HG03196 (cell line): ENCODE results near the gene DSC1.

Experiments
- ATAC-seq: cut with Tn5 transposase; IDR thresholded peaks from one replicate; pipeline ENCODE4 v1.9.1; 2021; ENCODE audit not compliant: unreplicated experiment

The DSC1 gene

DNA sequence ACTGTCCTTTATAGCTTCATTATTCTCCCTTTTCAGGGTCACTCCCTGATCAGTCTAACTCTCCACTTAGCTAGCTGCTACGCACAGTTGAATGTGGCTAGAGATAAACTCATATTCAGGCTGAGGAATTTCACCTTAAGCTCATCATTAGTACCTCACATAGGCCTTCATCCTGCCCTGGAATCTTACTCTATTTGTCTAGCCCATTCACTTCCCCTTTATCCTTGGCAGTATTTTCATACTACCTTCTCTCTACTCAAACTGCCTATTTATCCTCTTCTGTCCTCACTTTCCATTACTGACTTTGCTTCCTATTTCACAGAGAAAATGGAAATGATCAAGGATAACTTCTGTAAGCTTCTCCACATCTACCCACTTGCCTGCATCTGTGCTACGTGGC, 49.9 kb downstream of the DSC1 start:
- no peak for ATAC-seq

DNA sequence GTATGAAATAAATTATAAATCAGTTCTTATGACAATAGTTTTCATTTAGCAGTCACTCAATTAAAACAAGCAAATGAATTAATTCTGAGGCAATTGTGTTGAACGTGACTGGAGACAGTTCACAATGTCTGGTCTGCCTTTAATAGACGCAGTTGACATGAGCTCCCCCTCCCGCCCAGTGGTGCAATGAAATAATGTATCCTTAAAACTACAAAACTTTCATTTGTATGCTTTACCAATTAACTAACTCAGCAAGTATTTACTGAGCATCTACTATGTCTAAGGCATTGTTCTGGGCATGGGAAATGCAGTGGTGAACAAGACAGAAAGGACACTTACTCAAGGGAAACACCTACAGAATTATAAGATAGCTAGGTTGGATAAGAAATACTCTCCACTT, 56.9 kb downstream of the DSC1 start:
- no peak for ATAC-seq

DNA sequence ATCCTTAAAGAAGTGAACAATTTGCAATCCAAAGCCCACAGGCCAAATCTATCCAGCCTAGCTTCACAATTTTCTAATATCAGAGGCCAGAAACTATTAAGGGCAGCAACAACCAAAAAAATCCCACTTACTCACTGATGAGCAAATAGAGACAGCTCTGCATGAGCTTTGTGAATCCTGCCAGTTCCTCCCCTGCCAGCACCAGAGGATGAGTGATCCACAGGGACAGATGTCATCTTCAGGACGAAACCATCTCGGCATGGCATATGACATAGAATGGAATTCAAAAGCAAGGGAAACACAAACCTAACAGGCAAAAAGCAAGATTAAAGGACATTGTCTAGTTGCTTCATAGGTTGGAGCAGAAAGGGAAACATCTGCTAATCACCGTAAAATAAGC, 58.2 kb downstream of the DSC1 start:
- ATAC-seq, result no peak

DNA sequence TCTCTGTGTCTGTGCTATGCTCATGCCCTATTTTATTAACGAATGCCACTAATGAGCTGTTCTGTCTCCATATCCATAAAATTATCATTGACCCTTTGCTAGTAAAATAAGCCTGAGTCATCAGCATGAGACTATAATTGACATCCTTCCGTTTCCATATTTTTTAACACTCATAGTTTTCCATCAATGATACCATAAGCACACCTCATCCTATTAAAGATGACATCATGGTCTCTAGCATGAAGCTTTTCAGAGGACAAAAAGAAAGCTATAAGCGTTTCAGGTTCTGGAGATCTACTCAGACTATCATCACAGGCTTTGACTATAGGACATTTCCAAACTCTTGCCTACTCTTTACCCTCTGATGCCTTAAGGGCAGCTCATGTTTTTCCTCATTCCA, 59.2 kb downstream of the DSC1 start:
- no peak for ATAC-seq

DNA sequence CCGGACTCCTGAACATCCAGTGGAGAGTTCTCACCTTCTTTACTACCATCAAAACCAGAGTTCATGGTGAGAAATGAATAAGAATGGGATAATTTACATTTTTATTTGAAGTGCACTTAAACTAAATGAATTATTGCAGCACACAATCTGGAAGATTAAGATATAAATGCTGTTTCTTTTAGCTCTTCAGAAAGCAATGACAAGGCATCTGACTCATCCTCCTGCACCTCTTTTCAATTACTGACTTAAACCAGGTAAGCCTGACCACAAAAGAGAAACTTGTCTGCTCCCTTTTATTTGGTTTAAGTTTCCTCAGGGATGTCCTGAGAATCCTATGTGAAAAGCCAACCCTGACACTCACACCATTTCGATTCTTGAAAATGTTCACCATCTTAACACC, 59.7 kb downstream of the DSC1 start:
- no peak for ATAC-seq

DNA sequence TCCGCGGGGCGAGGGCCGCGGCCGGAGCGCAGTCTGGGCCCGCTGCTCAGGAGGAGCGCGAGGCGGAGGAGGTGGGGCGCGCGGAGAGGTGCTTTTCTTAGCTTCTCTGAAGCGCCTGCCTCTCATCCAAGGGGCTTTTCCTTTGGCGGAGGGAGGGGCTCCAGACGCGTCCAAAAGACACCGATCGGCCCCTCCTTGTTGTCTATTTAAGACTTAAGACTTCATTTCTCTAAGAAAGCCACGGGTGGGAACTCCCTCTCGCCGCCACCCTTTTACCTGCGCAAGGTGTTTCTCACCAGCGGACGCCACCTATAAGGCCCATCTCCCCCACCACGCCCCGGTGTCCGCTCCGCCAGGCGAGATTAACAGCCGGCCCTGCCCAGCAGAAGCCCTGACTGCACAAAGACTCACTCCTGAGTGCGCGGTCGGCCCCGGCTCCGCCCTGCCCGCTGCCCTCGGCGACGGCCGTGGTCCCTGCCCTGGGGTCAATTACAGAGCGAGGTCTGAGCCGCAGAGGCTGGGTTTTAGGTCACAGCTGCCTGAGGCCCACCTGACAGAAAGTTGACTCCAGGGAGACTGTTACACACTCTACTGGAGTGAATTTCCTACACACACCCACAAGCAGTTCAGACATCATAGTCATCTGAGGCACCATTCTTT, 60.5 kb downstream of the DSC1 start, which contains the start of gene DSC2:
Gene DSC2, minus strand, starts transcription at position 397 of the 660 bp plus-strand sequence. CDS start 450 bp downstream, outside the sequence.
- no peak for ATAC-seq

DNA sequence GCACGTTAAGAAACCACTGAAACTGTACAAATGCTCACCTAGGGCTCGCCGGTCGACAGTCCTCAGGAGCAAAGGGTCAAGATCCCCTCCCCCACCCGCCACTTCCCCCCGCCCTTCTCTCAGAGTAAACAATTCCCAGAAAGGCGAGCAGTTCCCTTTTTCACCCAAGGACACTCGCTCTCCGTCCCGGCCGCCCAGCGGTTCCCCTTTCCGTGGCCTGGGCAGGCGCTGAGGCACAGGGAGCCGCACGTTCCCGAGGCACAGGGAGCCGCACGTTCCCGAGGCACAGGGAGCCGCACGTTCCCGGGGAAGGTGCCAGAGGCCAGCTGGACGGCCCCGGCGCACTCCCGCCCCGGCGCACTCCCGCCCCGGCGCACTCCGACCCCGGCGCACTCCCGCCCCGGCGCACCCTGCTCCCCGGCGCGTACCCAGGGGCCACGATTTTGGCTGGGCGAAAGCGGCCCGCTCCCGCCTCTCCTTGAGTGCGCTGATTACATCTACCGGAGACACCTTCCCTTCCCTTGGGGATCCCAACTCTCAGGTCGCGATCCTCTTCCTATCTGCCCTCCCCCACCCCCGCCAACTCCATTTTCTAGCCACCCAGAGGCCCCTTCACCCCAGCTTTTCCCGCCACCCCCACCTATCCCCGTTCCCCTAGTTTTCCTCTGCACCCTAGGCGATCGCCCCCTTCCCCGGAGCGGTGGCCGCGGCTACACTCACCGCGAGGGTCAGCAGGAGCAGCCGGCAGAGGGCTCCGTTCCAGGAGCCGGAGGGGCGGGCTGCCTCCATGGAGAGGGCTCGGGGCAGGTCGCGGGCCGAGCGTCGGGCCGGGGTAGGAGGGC, 61.3 kb downstream of the DSC1 start:
- ATAC-seq, result no peak

DNA sequence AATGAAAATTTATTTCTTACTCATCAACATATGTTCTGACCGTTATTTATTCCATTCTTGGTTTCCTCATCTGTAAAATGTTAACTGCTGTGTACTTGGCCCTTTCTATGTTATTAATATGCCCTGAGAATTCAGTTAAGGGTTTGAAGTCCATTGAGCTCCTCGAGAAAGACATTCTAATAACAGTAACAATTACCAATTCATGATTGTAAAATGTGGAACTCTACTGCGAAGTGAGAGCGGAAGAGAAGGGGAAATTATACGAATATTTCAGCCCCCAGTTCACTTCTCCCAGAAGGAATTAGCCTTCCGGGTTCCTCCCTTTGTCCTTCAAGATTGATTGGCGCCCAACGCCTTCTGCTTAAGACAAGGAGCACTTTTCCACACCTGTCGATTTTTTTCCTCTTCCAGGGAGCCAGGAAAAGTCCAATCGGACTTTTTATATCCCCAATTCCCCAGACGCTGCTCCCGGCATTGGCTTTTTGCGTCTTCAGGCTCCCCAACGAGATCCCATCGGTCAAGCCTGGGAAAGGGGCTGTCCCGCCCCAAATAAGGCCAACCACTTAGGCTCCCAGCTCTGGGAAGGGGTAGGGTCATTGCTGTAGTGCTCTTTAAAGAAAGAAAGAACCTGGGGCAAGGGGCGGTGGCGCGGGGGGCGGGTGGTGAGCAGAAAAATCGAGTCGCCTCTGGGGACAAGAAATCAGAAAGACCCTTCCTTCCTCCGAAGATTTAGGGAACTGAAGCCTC, 62.0 kb downstream of the DSC1 start:
- ATAC-seq, result no peak

DNA sequence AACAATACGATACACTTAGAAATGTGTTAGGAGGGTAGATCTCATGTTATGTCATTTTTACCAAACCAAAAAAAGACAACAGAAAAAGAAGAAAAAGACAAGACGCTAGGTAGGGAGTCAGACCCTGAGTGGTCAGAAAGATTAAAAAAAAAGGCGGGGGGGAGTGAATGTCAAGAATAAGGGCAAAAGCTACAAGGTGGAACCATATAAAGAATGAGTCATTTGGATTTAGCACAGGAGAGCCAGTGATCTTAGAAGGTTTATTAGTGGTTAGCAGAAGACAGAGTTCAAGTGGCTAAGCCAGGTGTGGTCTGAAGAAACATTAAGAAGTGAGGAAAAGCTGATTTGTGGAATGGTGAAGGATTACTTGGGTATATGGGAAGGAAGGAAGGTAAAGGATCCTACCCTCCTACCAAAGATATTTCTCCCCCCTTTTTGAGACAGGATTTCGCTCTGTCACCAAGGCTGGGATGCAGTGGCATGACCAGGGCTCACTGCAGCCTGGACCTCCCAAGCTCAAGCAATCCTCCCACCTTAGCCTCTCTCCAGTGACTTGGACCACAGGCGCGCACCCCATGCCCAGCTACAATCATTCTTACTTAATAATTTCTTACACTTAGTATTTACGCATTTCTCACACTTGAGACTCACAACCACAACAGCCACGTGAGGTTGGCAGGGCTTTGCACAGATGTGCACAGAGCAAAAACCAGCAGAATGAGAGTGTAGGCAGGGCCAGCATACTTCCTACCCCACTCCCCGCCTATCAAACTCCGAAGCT, 63.0 kb downstream of the DSC1 start:
- no peak for ATAC-seq

DNA sequence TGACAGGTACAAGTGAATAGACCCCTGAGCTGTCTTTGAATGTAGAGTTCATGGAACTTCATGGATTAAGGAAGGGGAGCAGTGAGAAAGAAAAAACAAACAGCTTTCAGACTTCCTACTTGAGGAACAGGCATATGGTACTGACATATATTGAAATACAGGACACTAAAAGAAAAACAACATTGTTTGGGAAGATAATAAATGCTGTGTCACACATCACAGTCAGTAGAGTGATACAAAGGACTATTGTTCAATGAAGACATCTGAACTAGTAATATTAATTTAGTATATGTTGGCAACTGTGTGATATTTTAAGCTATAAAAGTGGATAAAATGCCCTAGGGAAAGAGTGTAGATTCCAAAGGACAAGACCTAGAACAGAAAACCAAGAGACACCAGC, 63.8 kb downstream of the DSC1 start:
- ATAC-seq, result no peak

DNA sequence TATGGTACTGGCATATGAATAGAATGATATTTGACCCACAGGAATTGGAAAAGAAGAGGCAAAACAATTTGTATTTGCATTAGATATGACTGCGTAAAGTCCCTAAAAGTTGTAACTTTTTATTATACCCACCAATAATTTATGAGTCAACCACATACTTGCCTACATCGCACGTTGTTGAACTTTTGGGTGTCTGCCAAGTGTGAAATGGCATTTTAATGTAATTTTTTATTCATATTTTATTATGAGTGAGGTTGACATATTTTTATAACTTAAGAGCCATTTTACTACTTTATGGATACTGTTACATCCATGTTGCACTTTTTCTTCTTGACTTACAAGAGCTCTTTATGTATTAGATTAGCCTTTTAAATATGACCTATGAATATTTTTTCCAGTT, 65.0 kb downstream of the DSC1 start:
- ATAC-seq, result no peak

DNA sequence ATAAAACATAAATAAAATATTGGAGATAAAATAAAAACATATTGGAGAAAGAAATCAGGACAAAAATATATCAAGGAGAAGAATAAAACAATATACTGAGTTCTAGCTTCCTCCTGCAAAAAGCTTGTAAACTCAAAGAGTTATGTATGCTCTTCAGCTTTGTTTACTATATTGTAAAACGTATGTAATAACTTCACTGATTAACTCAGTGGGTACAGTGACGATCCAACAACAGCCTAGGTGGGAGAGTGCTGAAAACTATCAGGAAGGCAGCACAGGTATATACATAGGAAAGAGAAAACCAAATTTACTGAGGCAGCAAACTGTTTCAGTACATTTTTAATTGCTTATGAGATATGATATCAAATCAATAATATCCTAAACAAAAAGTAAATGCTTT, 68.8 kb downstream of the DSC1 start:
- no peak for ATAC-seq

DNA sequence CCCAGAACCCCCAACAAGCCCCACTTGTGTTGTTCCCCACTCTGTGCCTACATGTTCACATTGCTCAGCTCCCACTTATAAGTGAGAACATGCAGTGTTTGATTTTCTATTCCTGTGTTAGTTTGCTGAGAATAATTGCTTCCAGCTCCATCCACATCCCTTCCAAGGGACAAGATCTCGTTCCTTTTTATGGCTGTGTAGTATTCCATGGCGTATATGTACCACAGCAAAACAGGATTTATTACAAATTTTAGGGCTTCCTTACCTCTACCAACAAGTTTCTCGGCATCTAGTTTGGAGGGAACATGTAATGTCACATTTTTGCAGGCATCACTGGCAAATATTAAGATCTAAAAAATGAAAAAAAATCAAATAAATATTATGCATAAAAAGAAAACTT, 69.4 kb downstream of the DSC1 start:
- no peak for ATAC-seq

DNA sequence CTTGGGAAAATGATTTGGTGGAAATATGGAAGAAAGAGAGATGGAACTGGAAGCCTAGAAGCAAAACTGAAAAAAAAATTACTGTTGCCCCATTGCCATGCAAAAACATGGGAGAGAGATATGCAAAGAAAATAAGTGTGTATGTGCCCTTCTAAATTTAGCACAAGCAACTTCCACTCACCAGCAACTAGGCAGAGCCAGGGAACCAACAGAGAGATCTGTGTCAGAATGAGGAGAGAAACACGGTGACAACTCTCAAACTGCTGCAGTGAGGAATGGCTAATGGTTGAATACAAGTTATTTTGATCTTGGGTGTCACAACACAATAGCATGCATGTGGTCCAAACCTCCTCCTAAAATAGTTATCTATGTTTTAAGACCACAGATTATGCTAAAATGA, 71.3 kb downstream of the DSC1 start:
- no peak for ATAC-seq

DNA sequence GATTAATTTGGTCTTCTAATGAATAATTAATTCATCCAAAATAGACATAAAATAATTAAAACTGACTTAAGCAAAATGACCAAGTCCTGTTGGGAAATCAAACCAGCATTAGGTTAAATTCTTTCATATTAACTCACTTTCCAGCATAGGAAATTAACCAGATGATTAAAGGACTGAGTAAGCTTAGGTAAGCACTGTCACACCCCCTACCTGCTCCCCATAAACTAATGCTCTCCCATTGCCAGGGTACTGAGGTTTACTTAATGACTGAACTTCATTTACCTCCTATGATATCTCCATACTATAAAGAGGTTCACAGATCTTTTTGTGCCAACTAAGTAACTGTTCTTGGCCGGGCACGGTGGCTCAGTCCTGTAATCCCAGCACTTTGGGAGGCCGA, 74.1 kb downstream of the DSC1 start:
- no peak for ATAC-seq

DNA sequence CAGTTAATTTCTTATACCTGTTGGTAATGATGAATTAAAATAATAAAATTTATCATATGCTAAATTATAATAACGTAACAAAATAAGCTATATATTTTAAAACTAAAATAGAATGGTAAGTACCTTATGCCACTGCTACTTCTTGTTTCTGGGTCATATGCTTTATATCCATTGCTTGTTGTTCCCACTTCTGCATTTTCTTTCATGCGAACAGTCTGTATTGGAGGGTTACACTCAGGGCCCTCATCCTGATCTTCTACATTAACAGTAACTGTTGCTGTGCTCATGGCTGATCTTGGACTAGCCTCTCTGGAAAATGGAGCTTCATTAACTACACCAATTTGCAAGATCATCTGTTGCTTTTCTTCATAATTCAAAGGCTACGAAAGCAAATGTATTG, 82.7 kb downstream of the DSC1 start:
- ATAC-seq, result no peak
